Neuronal stem cell (in vitro differentiated cells): ENCODE data around the gene FOXP1.

ENCODE experiments used
- DNase-seq: peaks from one replicate; pipeline ENCODE4 v3.0.0-alpha.2; 2013; ENCODE audit warnings: low spot score
- H2AFZ ChIP-seq: one replicate; pipeline ENCODE4 v1.6.1; 2013; ENCODE audit warnings: mild to moderate bottlenecking, low read length, inconsistent platforms
- H2AK5ac ChIP-seq: 2 replicates; pipeline ENCODE4 v1.6.1; 2013; ENCODE audit warnings: low read depth, mild to moderate bottlenecking, inconsistent platforms, low read length, moderate library complexity, mixed read lengths
- H2BK120ac ChIP-seq: 2 replicates; pipeline ENCODE4 v1.6.1; 2013; ENCODE audit warnings: low read depth, mild to moderate bottlenecking, inconsistent platforms, low read length, moderate library complexity, mixed read lengths
- H2BK12ac ChIP-seq: one replicate; pipeline ENCODE4 v1.6.1; 2013; ENCODE audit warnings: low read length, inconsistent platforms
- H2BK15ac ChIP-seq: 2 replicates; pipeline ENCODE4 v1.6.1; 2013; ENCODE audit warnings: mild to moderate bottlenecking, low read length, inconsistent platforms, mixed read lengths
- H2BK5ac ChIP-seq: one replicate; pipeline ENCODE4 v1.6.1; 2013; ENCODE audit warnings: inconsistent platforms, mild to moderate bottlenecking, low read length, moderate library complexity
- H3K14ac ChIP-seq: one replicate; pipeline ENCODE4 v1.6.1; 2013; ENCODE audit warnings: low read length, inconsistent platforms
- H3K18ac ChIP-seq: 2 replicates; pipeline ENCODE4 v1.6.1; 2013; ENCODE audit warnings: low read length, inconsistent platforms
- H3K23ac ChIP-seq: 2 replicates; pipeline ENCODE4 v1.6.1; 2013; ENCODE audit warnings: low read depth, mild to moderate bottlenecking, mixed read lengths, low read length, inconsistent platforms; ENCODE audit not compliant: poor library complexity
- H3K27ac ChIP-seq: replicated peaks from 3 replicates; pipeline ENCODE4 v1.5.1; 2013; ENCODE audit warnings: low read length, inconsistent platforms
- H3K27me3 ChIP-seq, 3 experiments: 2 replicates each; pipeline ENCODE4 v1.6.1; 2013; ENCODE audit warnings: low read length in 3 of 3, mild to moderate bottlenecking in 2 of 3, inconsistent platforms in 1 of 3, low read depth in 1 of 3, mixed read lengths in 1 of 3, moderate library complexity in 1 of 3; ENCODE audit not compliant: control insufficient read depth in 3 of 3, insufficient read depth in 3 of 3
- H3K36me3 ChIP-seq, 2 donors: replicated peaks in 1 of 2; 2 replicates each; pipeline ENCODE4 v1.6.1; 2013; ENCODE audit warnings: low read length in 2 of 2; ENCODE audit not compliant: control insufficient read depth in 2 of 2, insufficient read depth in 2 of 2
- H3K4ac ChIP-seq: 2 replicates; pipeline ENCODE4 v1.6.1; 2013; ENCODE audit warnings: inconsistent platforms, mild to moderate bottlenecking, low read length, moderate library complexity
- H3K4me1 ChIP-seq, 2 donors: 1 replicate in 1 of 2; 2 replicates in 1 of 2; pipeline ENCODE4 v1.6.1; 2013; ENCODE audit warnings: low read length in 2 of 2, low read depth in 1 of 2; ENCODE audit not compliant: control insufficient read depth in 2 of 2, insufficient read depth in 1 of 2
- H3K4me2 ChIP-seq: one replicate; pipeline ENCODE4 v1.6.1; 2013; ENCODE audit warnings: mild to moderate bottlenecking, low read length, inconsistent platforms; ENCODE audit not compliant: insufficient read depth, poor library complexity, severe bottlenecking
- H3K4me3 ChIP-seq, 2 donors: 2 replicates each; pipeline ENCODE4 v1.5.1; 2013; ENCODE audit warnings: low read length in 2 of 2, mild to moderate bottlenecking in 2 of 2, inconsistent platforms in 1 of 2, moderate library complexity in 1 of 2
- H3K79me1 ChIP-seq: one replicate; pipeline ENCODE4 v1.6.1; 2013; ENCODE audit warnings: low read depth, mild to moderate bottlenecking, inconsistent platforms, low read length, moderate library complexity
- H3K9ac ChIP-seq: one replicate; pipeline ENCODE4 v1.6.1; 2013; ENCODE audit warnings: mild to moderate bottlenecking, low read depth, low read length, inconsistent platforms; ENCODE audit not compliant: poor library complexity
- H3K9me3 ChIP-seq, 2 donors: replicated peaks in 1 of 2; 2 replicates each; pipeline versions ENCODE3 to v1.6.1; 2013; ENCODE audit warnings: low read length in 2 of 2, mild to moderate bottlenecking in 2 of 2, inconsistent platforms in 1 of 2, low read depth in 1 of 2, mixed read lengths in 1 of 2, moderate library complexity in 1 of 2; ENCODE audit not compliant: control insufficient read depth in 2 of 2, insufficient read depth in 1 of 2
- H4K8ac ChIP-seq: one replicate; pipeline ENCODE4 v1.6.1; 2013; ENCODE audit warnings: low read depth, mild to moderate bottlenecking, inconsistent platforms, low read length, moderate library complexity
- H4K91ac ChIP-seq: one replicate; pipeline ENCODE4 v1.6.1; 2013; ENCODE audit warnings: low read length, low read depth, mild to moderate bottlenecking, inconsistent platforms; ENCODE audit not compliant: poor library complexity
- WGBS, 2 donors: extraction: QIAGEN DNeasy Blood & Tissue Kit; methylation state at CpG; one replicate each; pipeline ENCODE4 v1.1.7; 2013; ENCODE audit warnings: missing lambda C conversion rate in 2 of 2, mixed read lengths in 1 of 2; ENCODE audit not compliant: insufficient read length in 2 of 2, insufficient replicate concordance in 1 of 2; ENCODE audit errors: extremely low coverage in 2 of 2; 5-methylcytosine and 5-hydroxymethylcytosine counted together

FOXP1 gene

GRCh38 chr3:71051893-71052687, 531.4 kb downstream of the FOXP1 start:
- Histone ChIP-seq H4K91ac (no peak overlapping the region), H3K36me3 (peaks cover 0 to 27% of the 10 kb centered on the region in 2 donors), H2BK12ac (no peak overlapping the region), H2BK15ac (no peak overlapping the region), H3K9ac (no peak overlapping the region), H3K79me1 (no peaks in the 10 kb centered on the region), H3K27me3 (no peaks in the 10 kb centered on the region), H3K27ac (no peak overlapping the region), H3K4ac (no peak overlapping the region), H3K9me3 (no peaks in the 10 kb centered on the region), H3K4me3 (no peak overlapping the region), H3K4me2 (no peak overlapping the region), H4K8ac (no peak overlapping the region), H3K18ac (no peak overlapping the region), H2AK5ac (no peak overlapping the region), H3K14ac (no peak overlapping the region), H2BK120ac (no peak overlapping the region), H2AFZ (no peak overlapping the region), H3K23ac (no peak overlapping the region), H2BK5ac (no peak overlapping the region), H3K4me1 (peaks cover 13 to 52% of the 10 kb centered on the region in 2 donors)
- WGBS, 2 donors, result no CpG with 5 or more reads among the region's 7 CpGs
- no peak for DNase-seq

- Histone ChIP-seq H2AK5ac (no peak overlapping the region), H2BK5ac (no peak overlapping the region), H3K4me2 (no peak overlapping the region), H3K36me3 (peaks cover 0 to 35% of the 10 kb centered on the region in 2 donors), H3K9me3 (no peaks in the 10 kb centered on the region), H3K23ac (no peak overlapping the region), H3K27me3 (no peaks in the 10 kb centered on the region), H2BK120ac (no peak overlapping the region), H3K79me1 (no peaks in the 10 kb centered on the region), H2BK15ac (no peak overlapping the region), H4K8ac (no peak overlapping the region), H3K4me1 (peaks cover 18 to 56% of the 10 kb centered on the region in 2 donors), H3K4ac (no peak overlapping the region), H2AFZ (no peak overlapping the region), H2BK12ac (no peak overlapping the region), H3K27ac (no peak overlapping the region), H3K18ac (no peak overlapping the region), H3K9ac (no peak overlapping the region), H4K91ac (no peak overlapping the region), H3K14ac (no peak overlapping the region), H3K4me3 (no peak overlapping the region)
- WGBS, 2 donors, result no CpG with 5 or more reads among the region's 5 CpGs
- DNase-seq, result no peak
Measured at GRCh38 chr3:71051259-71051595, 532.3 kb downstream of the FOXP1 start.

- Histone ChIP-seq H2AK5ac (no peak overlapping the region), H3K9ac (no peak overlapping the region), H2BK5ac (no peak overlapping the region), H3K23ac (no peak overlapping the region), H2BK12ac (no peak overlapping the region), H4K8ac (no peak overlapping the region), H2AFZ (no peak overlapping the region), H3K36me3 (peaks cover 0 to 40% of the 10 kb centered on the region in 2 donors), H3K14ac (no peak overlapping the region), H2BK120ac (no peak overlapping the region), H3K18ac (no peak overlapping the region), H3K4me2 (no peak overlapping the region), H3K79me1 (no peaks in the 10 kb centered on the region), H3K4me3 (no peak overlapping the region), H3K9me3 (no peaks in the 10 kb centered on the region), H3K4me1 (peaks cover 18 to 56% of the 10 kb centered on the region in 2 donors), H4K91ac (no peak overlapping the region), H2BK15ac (no peak overlapping the region), H3K27me3 (no peaks in the 10 kb centered on the region), H3K27ac (no peak overlapping the region), H3K4ac (no peak overlapping the region)
- whole genome bisulfite sequencing, 2 donors, result no CpG with 5 or more reads among the region's 6 CpGs
- DNase-seq, result no peak
Measured at GRCh38 chr3:71050538-71051258, 532.8 kb downstream of the FOXP1 start.

GRCh38 chr3:71050166-71050537, 533.4 kb downstream of the FOXP1 start:
- no peak overlapping the region for H2BK15ac ChIP-seq
- H3K27ac ChIP-seq, result no peak overlapping the region
- H3K18ac ChIP-seq, result no peak overlapping the region
- no peak overlapping the region for H2BK5ac ChIP-seq
- H2BK12ac ChIP-seq, result no peak overlapping the region
- H3K4me2 ChIP-seq, result no peak overlapping the region
- no peak overlapping the region for H2AFZ ChIP-seq
- H3K36me3 ChIP-seq, result peaks cover 0 to 41% of the 10 kb centered on the region in 2 donors
- H3K9ac ChIP-seq, result no peak overlapping the region
- H2BK120ac ChIP-seq, result no peak overlapping the region
- H3K4ac ChIP-seq, result no peak overlapping the region
- H3K4me1 ChIP-seq, result peaks cover 18 to 56% of the 10 kb centered on the region in 2 donors
- no peaks in the 10 kb centered on the region for H3K79me1 ChIP-seq
- no peak for DNase-seq
- H3K4me3 ChIP-seq, result no peak overlapping the region
- H4K91ac ChIP-seq, result no peak overlapping the region
- no CpG with 5 or more reads among the region's 2 CpGs for WGBS, 2 donors
- no peak overlapping the region for H4K8ac ChIP-seq
- H3K14ac ChIP-seq, result no peak overlapping the region
- H3K23ac ChIP-seq, result no peak overlapping the region
- H3K9me3 ChIP-seq, result no peaks in the 10 kb centered on the region
- H2AK5ac ChIP-seq, result no peak overlapping the region
- H3K27me3 ChIP-seq, result no peaks in the 10 kb centered on the region
